Esophagus squamous epithelium (tissue), 4 donors: ENCODE results near the gene NOL12.
A peak's percentile ranks its signal among the peaks of the same experiment; 100 is the strongest.

Source experiments
- POLR2A ChIP-seq, 4 donors: fragments of 450-650 bp; IDR thresholded peaks; one replicate each; pipeline ENCODE4 v1.6.1; 2017; ENCODE audit warnings: antibody characterized with exemption in 4 of 4, mild to moderate bottlenecking in 4 of 4, moderate library complexity in 3 of 4
- TF ChIP-seq, protein P1 (sequence below), 6 experiments: fragments of 450-650 bp in 4 of 6; fragments of 200-600 bp in 2 of 6; sonication (generic) in 2 of 6; IDR thresholded peaks; one replicate each; pipeline ENCODE4 v1.5.1; 2016 to 2019; ENCODE audit warnings: antibody characterized with exemption in 6 of 6, mild to moderate bottlenecking in 4 of 6, moderate library complexity in 4 of 6

DNA sequence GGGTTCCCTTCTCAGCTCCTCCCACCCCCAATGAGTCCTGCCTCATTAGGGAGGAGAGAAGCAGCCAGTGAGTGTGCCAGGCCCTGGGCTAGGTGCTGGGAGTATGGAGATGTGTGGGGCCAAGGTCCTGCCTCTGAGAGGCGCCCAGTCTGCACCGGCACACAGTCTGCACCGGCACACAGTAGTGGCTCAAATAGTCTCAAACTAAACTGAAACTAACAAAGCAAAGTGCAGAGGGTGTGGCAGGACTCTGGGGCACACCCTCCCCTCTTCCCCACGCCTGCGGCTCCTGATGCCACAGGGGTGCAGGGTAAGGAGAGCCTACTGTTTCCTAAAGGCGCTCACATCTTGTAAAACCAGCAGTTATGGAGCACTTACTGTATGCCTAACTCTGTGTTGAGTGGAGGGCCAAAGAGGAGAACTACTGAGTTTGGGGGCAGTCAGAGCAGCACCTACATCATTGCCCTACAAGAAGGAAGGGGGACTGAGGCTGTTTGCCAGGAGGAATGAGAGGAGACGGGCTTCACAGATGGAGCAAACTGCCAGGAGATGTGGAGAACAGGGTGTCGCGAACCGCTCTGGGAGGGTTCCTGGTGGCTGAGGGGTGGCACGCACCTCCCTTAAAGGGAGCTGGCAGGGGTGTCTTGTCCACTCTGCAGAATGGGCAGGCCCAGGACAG, 47.6 kb upstream of the NOL12 start:
- TF ChIP-seq, protein P1, sequence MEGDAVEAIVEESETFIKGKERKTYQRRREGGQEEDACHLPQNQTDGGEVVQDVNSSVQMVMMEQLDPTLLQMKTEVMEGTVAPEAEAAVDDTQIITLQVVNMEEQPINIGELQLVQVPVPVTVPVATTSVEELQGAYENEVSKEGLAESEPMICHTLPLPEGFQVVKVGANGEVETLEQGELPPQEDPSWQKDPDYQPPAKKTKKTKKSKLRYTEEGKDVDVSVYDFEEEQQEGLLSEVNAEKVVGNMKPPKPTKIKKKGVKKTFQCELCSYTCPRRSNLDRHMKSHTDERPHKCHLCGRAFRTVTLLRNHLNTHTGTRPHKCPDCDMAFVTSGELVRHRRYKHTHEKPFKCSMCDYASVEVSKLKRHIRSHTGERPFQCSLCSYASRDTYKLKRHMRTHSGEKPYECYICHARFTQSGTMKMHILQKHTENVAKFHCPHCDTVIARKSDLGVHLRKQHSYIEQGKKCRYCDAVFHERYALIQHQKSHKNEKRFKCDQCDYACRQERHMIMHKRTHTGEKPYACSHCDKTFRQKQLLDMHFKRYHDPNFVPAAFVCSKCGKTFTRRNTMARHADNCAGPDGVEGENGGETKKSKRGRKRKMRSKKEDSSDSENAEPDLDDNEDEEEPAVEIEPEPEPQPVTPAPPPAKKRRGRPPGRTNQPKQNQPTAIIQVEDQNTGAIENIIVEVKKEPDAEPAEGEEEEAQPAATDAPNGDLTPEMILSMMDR (IDR thresholded peaks at IDR 0.05), result no peak
- peak in 2 of 4 donors; percentile 12 to 37 for TF ChIP-seq POLR2A (IDR thresholded peaks at IDR 0.05)
